HG03520 (cell line): ENCODE measurements around the gene POU3F3.

Experiments used
- ATAC-seq: cut with Tn5 transposase; IDR thresholded peaks from one replicate; pipeline ENCODE4 v1.9.1; 2021; ENCODE audit warnings: mild to moderate bottlenecking, moderate library complexity; ENCODE audit not compliant: unreplicated experiment

POU3F3 gene

GRCh38 chr2:104846786-104847585, 6.9 kb upstream of the POU3F3 start:
- no peak for ATAC-seq

GRCh38 chr2:104847586-104848160, 6.2 kb upstream of the POU3F3 start:
- ATAC-seq, result no peak

GRCh38 chr2:104848526-104848925, 5.4 kb upstream of the POU3F3 start:
- ATAC-seq, result no peak

GRCh38 chr2:104849101-104849500, 4.8 kb upstream of the POU3F3 start:
- ATAC-seq, result no peak

GRCh38 chr2:104849618-104850141, 4.2 kb upstream of the POU3F3 start:
- ATAC-seq, result peak; percentile 48

- no peak for ATAC-seq
Observed at GRCh38 chr2:104850361-104851290, 3.3 kb upstream of the POU3F3 start.

- ATAC-seq, result no peak
Observed at GRCh38 chr2:104851291-104852089, 2.4 kb upstream of the POU3F3 start.

- ATAC-seq, result no peak
Observed at GRCh38 chr2:104852090-104852666, 1.7 kb upstream of the POU3F3 start.

GRCh38 chr2:104854498-104855220, 744 bp downstream of the POU3F3 start:
- ATAC-seq, result no peak

GRCh38 chr2:104855221-104856085, 1.5 kb downstream of the POU3F3 start:
- no peak for ATAC-seq

GRCh38 chr2:104856086-104856972, 2.4 kb downstream of the POU3F3 start:
- ATAC-seq, result no peak

GRCh38 chr2:104856973-104857261, 3.0 kb downstream of the POU3F3 start:
- ATAC-seq, result peak; percentile 21

GRCh38 chr2:104857262-104858005, 3.5 kb downstream of the POU3F3 start:
- peak; percentile 52 for ATAC-seq

- ATAC-seq, result no peak
Observed at GRCh38 chr2:104858006-104858978, 4.4 kb downstream of the POU3F3 start.

GRCh38 chr2:104859291-104859765, 5.4 kb downstream of the POU3F3 start:
- no peak for ATAC-seq
